HCT116 (cell line): ENCODE results near the gene SIRPB2.

Experiments
- CTCF ChIP-seq, 3 experiments: fragments of 200-600 bp in 1 of 3; sonication (generic) in 1 of 3; IDR thresholded peaks in 2 of 3; conservative IDR thresholded peaks in 1 of 3; 2 replicates each; pipeline ENCODE4 v1.5.1; 2012 to 2017; ENCODE audit warnings: low read depth in 2 of 3, low read length in 2 of 3, antibody characterized with exemption in 1 of 3, borderline replicate concordance in 1 of 3, control low read depth in 1 of 3, mild to moderate bottlenecking in 1 of 3, mixed read lengths in 1 of 3, mixed run types in 1 of 3, moderate library complexity in 1 of 3; ENCODE audit not compliant: insufficient read depth in 1 of 3
- EGR1 ChIP-seq: IDR thresholded peaks from 2 replicates; pipeline ENCODE4 v1.6.1; 2012; ENCODE audit warnings: low read depth
- EZH2 ChIP-seq: fragments of 200-600 bp; sonication (generic); IDR thresholded peaks from 2 replicates; pipeline ENCODE4 v1.6.1; 2017; ENCODE audit warnings: antibody characterized with exemption, mixed run types
- JUND ChIP-seq: IDR thresholded peaks from 2 replicates; pipeline ENCODE4 v1.6.1; 2012
- RAD21 ChIP-seq: IDR thresholded peaks from 2 replicates; pipeline ENCODE4 v1.6.1; 2012; ENCODE audit warnings: low read depth, mild to moderate bottlenecking
- REST ChIP-seq: IDR thresholded peaks from 2 replicates; pipeline ENCODE4 v1.6.1; 2012; ENCODE audit warnings: low read depth

GRCh38 chr20:1448081-1448620 lies 43.1 kb downstream of the SIRPB2 start:
- TF ChIP-seq RAD21 (no peak), EZH2 (no peak), CTCF (IDR thresholded peaks at IDR 0.05 in 2 of 3, conservative IDR thresholded peaks at IDR 0.05 in 1 of 3; ENCODE audit: borderline replicate concordance in 1 of 3, insufficient read depth in 1 of 3, low read depth in 2 of 3, low read length in 2 of 3) (no peak), EGR1 (no peak), REST (no peak), JUND (no peak)
